ENCODE data around the gene ELAC2.

ELAC2 gene

GRCh38 chr17:13003454-13003851 lies 14.4 kb downstream of the ELAC2 start:
- peaks cover 36% of the 10 kb centered on the region for H3K79me1 ChIP-seq (replicated peaks; ENCODE audit: low read length, poor library complexity, severe bottlenecking)
- peak overlapping the region in 1 of 2 experiments; percentile 21 for H3K4me3 ChIP-seq (ENCODE audit: insufficient read depth in 1 of 2, low read depth in 1 of 2, low read length in 2 of 2)
- no peak overlapping the region for H2BK120ac ChIP-seq (ENCODE audit: low read depth, low read length)
- peaks cover 2% of the 10 kb centered on the region for H3K4me1 ChIP-seq (ENCODE audit: control insufficient read depth, insufficient read depth, low read depth, low read length)
- H2AK5ac ChIP-seq (ENCODE audit: low read length, severe bottlenecking), result no peak overlapping the region
- H3K9me3 ChIP-seq (ENCODE audit: control insufficient read depth, low read length), result no peaks in the 10 kb centered on the region
- no peak overlapping the region for H2AFZ ChIP-seq (ENCODE audit: low read depth, low read length)
- H2BK5ac ChIP-seq (ENCODE audit: low read depth, low read length, poor library complexity, severe bottlenecking), result no peak overlapping the region
- H3K27me3 ChIP-seq (ENCODE audit: control insufficient read depth in 1 of 2, insufficient read depth in 1 of 2, low read length in 2 of 2), result no peaks in the 10 kb centered on the region
- WGBS, result 88% methylated on average over 9 of the region's 9 CpGs
- H3K23ac ChIP-seq (ENCODE audit: low read length in 2 of 2), result no peak overlapping the region
- peaks cover 72 to 85% of the 10 kb centered on the region in 2 experiments for H3K36me3 ChIP-seq (ENCODE audit: control insufficient read depth in 1 of 2, insufficient read depth in 2 of 2, low read depth in 1 of 2, low read length in 2 of 2)
- H3K27ac ChIP-seq (ENCODE audit: low read length, poor library complexity, severe bottlenecking), result no peak overlapping the region
- H3K4me2 ChIP-seq (ENCODE audit: low read length, poor library complexity, severe bottlenecking), result no peak overlapping the region
- no peak overlapping the region for H3K18ac ChIP-seq (ENCODE audit: low read depth in 1 of 2, low read length in 2 of 2)
- H2BK12ac ChIP-seq (ENCODE audit: low read length in 2 of 2), result no peak overlapping the region
- no peak overlapping the region for H4K91ac ChIP-seq (ENCODE audit: low read length)
- DNase-seq, result no peak
- peak overlapping the region in 1 of 2 experiments; percentile 13 for H3K4ac ChIP-seq (ENCODE audit: low read depth in 1 of 2, low read length in 2 of 2)
- peak overlapping the region; percentile 51 for H4K8ac ChIP-seq (ENCODE audit: low read length)
- H2BK15ac ChIP-seq (ENCODE audit: low read depth, poor library complexity, severe bottlenecking), result no peak overlapping the region
- H3K9ac ChIP-seq (ENCODE audit: low read length), result no peak overlapping the region
- H3K14ac ChIP-seq (ENCODE audit: low read length in 2 of 2), result no peak overlapping the region

DNA sequence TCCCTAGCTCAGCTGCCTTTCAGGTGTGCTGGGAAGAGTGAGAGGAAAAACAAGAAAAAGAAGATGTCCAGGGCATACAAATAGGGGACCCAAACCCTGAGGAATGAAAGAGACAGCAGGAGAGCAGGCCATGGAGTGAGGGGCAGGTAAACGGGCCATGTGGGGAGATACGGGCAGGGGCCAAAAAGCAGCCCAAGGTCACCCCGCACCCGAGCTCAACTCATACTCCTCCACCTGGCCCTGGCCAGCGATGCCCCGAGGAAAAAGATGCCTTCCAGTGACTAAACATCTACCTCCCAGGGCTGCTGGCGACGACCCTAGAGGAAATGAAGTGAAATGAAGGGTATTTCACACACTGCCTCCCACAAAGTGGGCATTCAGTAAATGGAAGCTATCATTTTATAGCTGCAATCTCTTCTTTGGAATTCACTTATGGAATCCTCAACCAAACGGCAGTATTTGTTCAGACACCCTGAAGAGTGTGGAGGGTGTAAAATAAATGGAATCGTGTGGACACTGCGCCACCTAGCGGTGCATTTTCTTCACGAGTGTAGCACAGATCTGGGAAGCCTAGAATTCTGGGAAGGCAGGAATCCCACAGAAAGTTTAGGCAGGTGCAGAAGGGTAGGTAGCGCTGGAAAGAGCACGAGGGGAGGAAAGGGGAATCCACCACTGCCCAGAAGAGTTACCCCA lies 14.9 kb downstream of the ELAC2 start:
- Histone ChIP-seq H3K14ac (ENCODE audit: low read length in 2 of 2) (no peak overlapping the region), H3K9ac (ENCODE audit: low read length) (no peak overlapping the region), H4K91ac (ENCODE audit: low read length) (no peak overlapping the region), H3K4me3 (ENCODE audit: insufficient read depth in 1 of 2, low read depth in 1 of 2, low read length in 2 of 2) (no peak overlapping the region), H3K27ac (ENCODE audit: low read length, poor library complexity, severe bottlenecking) (no peak overlapping the region), H4K8ac (ENCODE audit: low read length) (no peak overlapping the region), H2BK12ac (ENCODE audit: low read length in 2 of 2) (no peak overlapping the region), H3K36me3 (ENCODE audit: control insufficient read depth in 1 of 2, insufficient read depth in 2 of 2, low read depth in 1 of 2, low read length in 2 of 2) (peaks cover 74 to 88% of the 10 kb centered on the region in 2 experiments), H2BK120ac (ENCODE audit: low read depth, low read length) (no peak overlapping the region), H3K27me3 (ENCODE audit: control insufficient read depth in 1 of 2, insufficient read depth in 1 of 2, low read length in 2 of 2) (no peaks in the 10 kb centered on the region), H3K79me1 (replicated peaks; ENCODE audit: low read length, poor library complexity, severe bottlenecking) (peaks cover 35% of the 10 kb centered on the region), H3K23ac (ENCODE audit: low read length in 2 of 2) (no peak overlapping the region), H3K9me3 (ENCODE audit: control insufficient read depth, low read length) (no peaks in the 10 kb centered on the region), H2AK5ac (ENCODE audit: low read length, severe bottlenecking) (no peak overlapping the region), H2AFZ (ENCODE audit: low read depth, low read length) (no peak overlapping the region), H2BK5ac (ENCODE audit: low read depth, low read length, poor library complexity, severe bottlenecking) (no peak overlapping the region), H3K4me2 (ENCODE audit: low read length, poor library complexity, severe bottlenecking) (no peak overlapping the region), H2BK15ac (ENCODE audit: low read depth, poor library complexity, severe bottlenecking) (no peak overlapping the region), H3K18ac (ENCODE audit: low read depth in 1 of 2, low read length in 2 of 2) (no peak overlapping the region), H3K4ac (ENCODE audit: low read depth in 1 of 2, low read length in 2 of 2) (no peak overlapping the region), H3K4me1 (ENCODE audit: control insufficient read depth, insufficient read depth, low read depth, low read length) (peaks cover 2% of the 10 kb centered on the region)
- WGBS, result 40% methylated on average over 12 of the region's 15 CpGs
- peak; percentile 70 for DNase-seq

- H3K14ac ChIP-seq (ENCODE audit: low read length in 2 of 2), result no peak overlapping the region
- no peaks in the 10 kb centered on the region for H3K27me3 ChIP-seq (ENCODE audit: control insufficient read depth in 1 of 2, insufficient read depth in 1 of 2, low read length in 2 of 2)
- DNase-seq, result no peak
- 93% methylated on average over 15 of the region's 15 CpGs for WGBS
- no peaks in the 10 kb centered on the region for H3K9me3 ChIP-seq (ENCODE audit: control insufficient read depth, low read length)
- H4K91ac ChIP-seq (ENCODE audit: low read length), result no peak overlapping the region
- no peak overlapping the region for H2BK15ac ChIP-seq (ENCODE audit: low read depth, poor library complexity, severe bottlenecking)
- no peak overlapping the region for H3K9ac ChIP-seq (ENCODE audit: low read length)
- H2BK120ac ChIP-seq (ENCODE audit: low read depth, low read length), result no peak overlapping the region
- peaks cover 2% of the 10 kb centered on the region for H3K4me1 ChIP-seq (ENCODE audit: control insufficient read depth, insufficient read depth, low read depth, low read length)
- H2AK5ac ChIP-seq (ENCODE audit: low read length, severe bottlenecking), result no peak overlapping the region
- no peak overlapping the region for H3K23ac ChIP-seq (ENCODE audit: low read length in 2 of 2)
- H3K18ac ChIP-seq (ENCODE audit: low read depth in 1 of 2, low read length in 2 of 2), result no peak overlapping the region
- peaks cover 73 to 92% of the 10 kb centered on the region in 2 experiments for H3K36me3 ChIP-seq (ENCODE audit: control insufficient read depth in 1 of 2, insufficient read depth in 2 of 2, low read depth in 1 of 2, low read length in 2 of 2)
- no peak overlapping the region for H3K4me3 ChIP-seq (ENCODE audit: insufficient read depth in 1 of 2, low read depth in 1 of 2, low read length in 2 of 2)
- H2AFZ ChIP-seq (ENCODE audit: low read depth, low read length), result no peak overlapping the region
- peaks cover 37% of the 10 kb centered on the region for H3K79me1 ChIP-seq (replicated peaks; ENCODE audit: low read length, poor library complexity, severe bottlenecking)
- H4K8ac ChIP-seq (ENCODE audit: low read length), result no peak overlapping the region
- H2BK12ac ChIP-seq (ENCODE audit: low read length in 2 of 2), result no peak overlapping the region
- H3K27ac ChIP-seq (ENCODE audit: low read length, poor library complexity, severe bottlenecking), result no peak overlapping the region
- no peak overlapping the region for H3K4ac ChIP-seq (ENCODE audit: low read depth in 1 of 2, low read length in 2 of 2)
- no peak overlapping the region for H3K4me2 ChIP-seq (ENCODE audit: low read length, poor library complexity, severe bottlenecking)
- H2BK5ac ChIP-seq (ENCODE audit: low read depth, low read length, poor library complexity, severe bottlenecking), result no peak overlapping the region
Observed at GRCh38 chr17:13001991-13002615, 15.7 kb downstream of the ELAC2 start.

GRCh38 chr17:13000561-13000960 lies 17.3 kb downstream of the ELAC2 start:
- 93% methylated on average over 8 of the region's 8 CpGs for WGBS
- no peak overlapping the region for H3K9ac ChIP-seq (ENCODE audit: low read length)

More at GRCh38 chr17:13000561-13000960, 17.3 kb downstream of the ELAC2 start:
- Histone ChIP-seq H3K27ac (ENCODE audit: low read length, poor library complexity, severe bottlenecking) (no peak overlapping the region), H3K36me3 (ENCODE audit: control insufficient read depth in 1 of 2, insufficient read depth in 2 of 2, low read depth in 1 of 2, low read length in 2 of 2) (peaks cover 84 to 97% of the 10 kb centered on the region in 2 experiments), H2AFZ (ENCODE audit: low read depth, low read length) (no peak overlapping the region), H3K79me1 (replicated peaks; ENCODE audit: low read length, poor library complexity, severe bottlenecking) (peaks cover 46% of the 10 kb centered on the region), H4K8ac (ENCODE audit: low read length) (no peak overlapping the region), H3K9me3 (ENCODE audit: control insufficient read depth, low read length) (no peaks in the 10 kb centered on the region), H3K4me3 (ENCODE audit: insufficient read depth in 1 of 2, low read depth in 1 of 2, low read length in 2 of 2) (no peak overlapping the region), H3K4ac (ENCODE audit: low read depth in 1 of 2, low read length in 2 of 2) (no peak overlapping the region), H3K18ac (ENCODE audit: low read depth in 1 of 2, low read length in 2 of 2) (no peak overlapping the region), H2BK15ac (ENCODE audit: low read depth, poor library complexity, severe bottlenecking) (no peak overlapping the region), H3K14ac (ENCODE audit: low read length in 2 of 2) (no peak overlapping the region), H2BK12ac (ENCODE audit: low read length in 2 of 2) (no peak overlapping the region), H2BK5ac (ENCODE audit: low read depth, low read length, poor library complexity, severe bottlenecking) (no peak overlapping the region), H3K23ac (ENCODE audit: low read length in 2 of 2) (no peak overlapping the region), H3K4me1 (ENCODE audit: control insufficient read depth, insufficient read depth, low read depth, low read length) (peaks cover 2% of the 10 kb centered on the region), H2BK120ac (ENCODE audit: low read depth, low read length) (no peak overlapping the region), H2AK5ac (ENCODE audit: low read length, severe bottlenecking) (no peak overlapping the region), H3K4me2 (ENCODE audit: low read length, poor library complexity, severe bottlenecking) (no peak overlapping the region), H4K91ac (ENCODE audit: low read length) (no peak overlapping the region), H3K27me3 (ENCODE audit: control insufficient read depth in 1 of 2, insufficient read depth in 1 of 2, low read length in 2 of 2) (no peaks in the 10 kb centered on the region)
- no peak for DNase-seq
